ENCODE data around the gene LHX4. TPM values are rescaled to one million over a fixed set of nuclear protein-coding genes. Genes with fewer than 3 reads are reported as not detected.

The LHX4 gene
- total and polyA plus RNA-seq, 4 donors: under 0.01 to 0.19 (median 0.05) TPM

- no peak for TF ChIP-seq SP1 (IDR thresholded peaks at IDR 0.05)
- no peak for TF ChIP-seq ATF3 (IDR thresholded peaks at IDR 0.05)
- no peak for TF ChIP-seq GABPA (IDR thresholded peaks at IDR 0.05 in 1 of 2, conservative IDR thresholded peaks at IDR 0.05 in 1 of 2)
- no peak for TF ChIP-seq HNF4A (conservative IDR thresholded peaks at IDR 0.05)
- TF ChIP-seq YY1 (IDR thresholded peaks at IDR 0.05): no peak
- TF ChIP-seq RXRA (IDR thresholded peaks at IDR 0.05): no peak
- TF ChIP-seq ZBTB33 (IDR thresholded peaks at IDR 0.05): no peak
- TF ChIP-seq FOXA2 (IDR thresholded peaks at IDR 0.05): no peak
- TF ChIP-seq RAD21 (IDR thresholded peaks at IDR 0.05): no peak
- H3K27me3 ChIP-seq (ENCODE audit: control insufficient read depth in 4 of 4, insufficient read depth in 4 of 4, low read length in 3 of 4): no peaks in the 10 kb centered on the region
- H3K27ac ChIP-seq (ENCODE audit: low read depth in 1 of 2, low read length in 2 of 2): no peak overlapping the region
- no peak overlapping the region for H3K4me3 ChIP-seq (ENCODE audit: low read depth in 1 of 3, low read length in 3 of 3)
- no peak overlapping the region for H3K9ac ChIP-seq (ENCODE audit: low read depth in 1 of 2, low read length in 2 of 2)
- DNase-seq (ENCODE audit: low spot score): no peak
- no peaks in the 10 kb centered on the region for H3K4me1 ChIP-seq (ENCODE audit: control insufficient read depth in 4 of 4, insufficient read depth in 4 of 4, low read length in 3 of 4)
- H3K36me3 ChIP-seq (ENCODE audit: control insufficient read depth in 4 of 4, insufficient read depth in 3 of 4, low read depth in 1 of 4, low read length in 3 of 4): no peaks in the 10 kb centered on the region
- no peaks in the 10 kb centered on the region for H3K9me3 ChIP-seq (ENCODE audit: control insufficient read depth in 4 of 4, low read length in 3 of 4)
- 88% methylated on average over 4 of the region's 4 CpGs for WGBS
Measured at GRCh38 chr1:180210008-180210620, 19.9 kb upstream of the LHX4 start.

GRCh38 chr1:180211156-180211859, 18.8 kb upstream of the LHX4 start:
- Histone ChIP-seq H3K4me1 (ENCODE audit: control insufficient read depth in 4 of 4, insufficient read depth in 4 of 4, low read length in 3 of 4) (no peaks in the 10 kb centered on the region), H3K9ac (ENCODE audit: low read depth in 1 of 2, low read length in 2 of 2) (no peak overlapping the region), H3K36me3 (ENCODE audit: control insufficient read depth in 4 of 4, insufficient read depth in 3 of 4, low read depth in 1 of 4, low read length in 3 of 4) (no peaks in the 10 kb centered on the region), H3K9me3 (ENCODE audit: control insufficient read depth in 4 of 4, low read length in 3 of 4) (no peaks in the 10 kb centered on the region), H3K27me3 (ENCODE audit: control insufficient read depth in 4 of 4, insufficient read depth in 4 of 4, low read length in 3 of 4) (no peaks in the 10 kb centered on the region), H3K27ac (ENCODE audit: low read depth in 1 of 2, low read length in 2 of 2) (no peak overlapping the region), H3K4me3 (ENCODE audit: low read depth in 1 of 3, low read length in 3 of 3) (no peak overlapping the region)
- DNase-seq (ENCODE audit: low spot score): no peak
- 90% methylated on average over 12 of the region's 12 CpGs for WGBS
- TF ChIP-seq JUND (IDR thresholded peaks at IDR 0.05) (no peak), FOXA2 (IDR thresholded peaks at IDR 0.05) (no peak), RXRA (IDR thresholded peaks at IDR 0.05) (no peak), NR2F2 (IDR thresholded peaks at IDR 0.05) (no peak), ZBTB33 (IDR thresholded peaks at IDR 0.05) (no peak), MAX (IDR thresholded peaks at IDR 0.05) (no peak), GABPA (IDR thresholded peaks at IDR 0.05 in 1 of 2, conservative IDR thresholded peaks at IDR 0.05 in 1 of 2) (no peak), RAD21 (IDR thresholded peaks at IDR 0.05) (no peak), YY1 (IDR thresholded peaks at IDR 0.05) (no peak), HNF4G (IDR thresholded peaks at IDR 0.05) (no peak), FOXA1 (IDR thresholded peaks at IDR 0.05) (no peak), CTCF (IDR thresholded peaks at IDR 0.05; ENCODE audit: low read depth, low read length, missing input control) (no peak), EGR1 (IDR thresholded peaks at IDR 0.05; ENCODE audit: low read depth in 2 of 2) (no peak), TAF1 (conservative IDR thresholded peaks at IDR 0.05) (no peak)

Measured in liver (tissue), 9 donors.